Fibroblast of upper back skin (primary cell): ENCODE data around the gene ZNF879.
A peak's percentile ranks its signal among the peaks of the same experiment; 100 is the strongest.

Experiments
- DNase-seq: peaks from one replicate; pipeline ENCODE4 v3.0.0-alpha.2; 2013

Gene ZNF879

GRCh38 chr5:179033004-179033580 lies 9.5 kb downstream of the ZNF879 start:
- no peak for DNase-seq

- DNase-seq = no peak
These were observed 21.2 kb downstream of the ZNF879 start for GRCh38 chr5:179044765-179045164.

- DNase-seq = no peak
These were observed 28.2 kb downstream of the ZNF879 start for GRCh38 chr5:179051784-179052183.

GRCh38 chr5:179054036-179054785 lies 30.6 kb downstream of the ZNF879 start:
- no peak for DNase-seq

- no peak for DNase-seq
These were observed 31.3 kb downstream of the ZNF879 start for GRCh38 chr5:179054876-179055275.

- no peak for DNase-seq
These were observed 31.8 kb downstream of the ZNF879 start for GRCh38 chr5:179055436-179055835.

GRCh38 chr5:179055841-179056240 lies 32.2 kb downstream of the ZNF879 start:
- DNase-seq = no peak

- peak; percentile 92 for DNase-seq
These were observed 36.8 kb downstream of the ZNF879 start, which contains the start of gene ZNF354C for GRCh38 chr5:179060116-179061008. Gene ZNF354C, plus strand, starts transcription at chr5:179060373. Its CDS starts 1,696 bp downstream, at chr5:179062069.

GRCh38 chr5:179061025-179061424 lies 37.4 kb downstream of the ZNF879 start:
- no peak for DNase-seq

- no peak for DNase-seq
These were observed 42.1 kb downstream of the ZNF879 start for GRCh38 chr5:179065703-179066102.

GRCh38 chr5:179079165-179079987 lies 55.8 kb downstream of the ZNF879 start:
- no peak for DNase-seq

- DNase-seq = no peak
These were observed 57.1 kb downstream of the ZNF879 start for GRCh38 chr5:179080724-179081123.
